GM18858 (cell line): Measurements from ENCODE around the gene GPR132.
A peak's percentile ranks its signal among the peaks of the same experiment; 100 is the strongest.

ENCODE experiments used
- ATAC-seq: cut with Tn5 transposase; IDR thresholded peaks from one replicate; pipeline ENCODE4 v1.9.1; 2021; ENCODE audit not compliant: unreplicated experiment

GPR132 gene

GRCh38 chr14:105023144-105023543, 42.1 kb downstream of the GPR132 start:
- no peak for ATAC-seq

GRCh38 chr14:105022276-105022670, 43.0 kb downstream of the GPR132 start:
- no peak for ATAC-seq

GRCh38 chr14:105021656-105022275, 43.5 kb downstream of the GPR132 start:
- ATAC-seq: no peak

GRCh38 chr14:105020815-105021655, 44.2 kb downstream of the GPR132 start, which contains the start of gene CDCA4:
Gene CDCA4, minus strand, starts transcription at chr14:105021083. Its CDS starts 9,154 bp downstream, at chr14:105011929.
- ATAC-seq: peak; percentile 57

- peak; percentile 18 for ATAC-seq
These were observed 45.1 kb downstream of the GPR132 start for GRCh38 chr14:105019861-105020814.

- no peak for ATAC-seq
These were observed 46.8 kb downstream of the GPR132 start for GRCh38 chr14:105018414-105018813.

GRCh38 chr14:105015905-105016304, 49.3 kb downstream of the GPR132 start:
- ATAC-seq: no peak

- ATAC-seq: no peak
These were observed 50.0 kb downstream of the GPR132 start for GRCh38 chr14:105015242-105015641.

- ATAC-seq: no peak
These were observed 50.6 kb downstream of the GPR132 start for GRCh38 chr14:105014631-105015030.

GRCh38 chr14:105014032-105014431, 51.2 kb downstream of the GPR132 start:
- no peak for ATAC-seq

GRCh38 chr14:105013150-105013785, 52.0 kb downstream of the GPR132 start:
- no peak for ATAC-seq

- no peak for ATAC-seq
These were observed 52.9 kb downstream of the GPR132 start for GRCh38 chr14:105012171-105012985.

- no peak for ATAC-seq
These were observed 53.8 kb downstream of the GPR132 start for GRCh38 chr14:105011312-105011990.

- ATAC-seq: no peak
These were observed 54.3 kb downstream of the GPR132 start for GRCh38 chr14:105010891-105011291.

GRCh38 chr14:105010106-105010505, 55.1 kb downstream of the GPR132 start:
- ATAC-seq: no peak

- no peak for ATAC-seq
These were observed 57.5 kb downstream of the GPR132 start for GRCh38 chr14:105007593-105008264.

- no peak for ATAC-seq
These were observed 58.2 kb downstream of the GPR132 start for GRCh38 chr14:105006831-105007592.
